ENCODE results near the gene PLPP3. TPM values are rescaled to one million over a fixed set of nuclear protein-coding genes. Genes with fewer than 3 reads are reported as not detected.

PLPP3 gene
- total RNA-seq, 2 donors from 2014 or later = 83.1 to 94.1 TPM

DNA sequence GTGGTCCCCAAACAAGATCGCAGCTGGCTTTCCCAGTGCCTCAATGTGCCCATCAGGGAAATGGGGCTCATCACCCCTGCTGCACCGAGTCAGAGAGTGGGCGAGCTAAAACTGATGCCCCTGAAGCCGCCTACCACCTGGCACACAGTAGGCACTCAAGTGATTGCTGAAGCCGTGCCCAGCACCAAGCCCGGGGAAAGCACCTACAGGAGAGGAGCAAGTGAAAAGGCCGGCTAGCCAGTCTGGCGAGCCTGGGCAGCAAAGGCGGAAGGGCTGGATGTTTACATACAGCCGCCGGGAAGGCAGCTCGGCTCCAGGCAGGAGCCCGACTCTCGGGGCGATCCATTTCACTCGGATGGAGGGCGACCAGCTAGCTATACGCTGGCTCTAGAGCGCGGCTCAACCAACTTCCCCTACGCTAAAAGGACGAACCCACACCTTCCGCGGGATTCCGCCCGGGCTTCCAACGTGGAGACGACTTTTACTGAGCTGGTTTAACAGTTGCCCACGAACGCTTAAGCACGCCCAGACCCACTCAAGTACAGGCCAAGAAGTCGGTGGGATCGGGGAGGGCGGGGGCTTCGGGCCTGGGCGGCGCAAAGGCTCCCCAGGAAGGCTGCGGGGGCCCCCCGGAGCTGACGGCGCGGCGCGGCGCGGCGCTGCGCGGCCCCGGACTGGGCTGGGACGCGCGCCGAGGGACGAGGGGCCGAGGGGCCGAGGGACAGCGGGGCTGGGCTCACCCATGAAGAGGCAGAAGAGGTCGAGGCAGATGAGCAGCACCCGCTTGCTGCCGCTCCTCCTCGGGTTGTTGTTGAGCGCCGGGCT, 1.0 kb downstream of the PLPP3 start:
- TF ChIP-seq, protein P1, sequence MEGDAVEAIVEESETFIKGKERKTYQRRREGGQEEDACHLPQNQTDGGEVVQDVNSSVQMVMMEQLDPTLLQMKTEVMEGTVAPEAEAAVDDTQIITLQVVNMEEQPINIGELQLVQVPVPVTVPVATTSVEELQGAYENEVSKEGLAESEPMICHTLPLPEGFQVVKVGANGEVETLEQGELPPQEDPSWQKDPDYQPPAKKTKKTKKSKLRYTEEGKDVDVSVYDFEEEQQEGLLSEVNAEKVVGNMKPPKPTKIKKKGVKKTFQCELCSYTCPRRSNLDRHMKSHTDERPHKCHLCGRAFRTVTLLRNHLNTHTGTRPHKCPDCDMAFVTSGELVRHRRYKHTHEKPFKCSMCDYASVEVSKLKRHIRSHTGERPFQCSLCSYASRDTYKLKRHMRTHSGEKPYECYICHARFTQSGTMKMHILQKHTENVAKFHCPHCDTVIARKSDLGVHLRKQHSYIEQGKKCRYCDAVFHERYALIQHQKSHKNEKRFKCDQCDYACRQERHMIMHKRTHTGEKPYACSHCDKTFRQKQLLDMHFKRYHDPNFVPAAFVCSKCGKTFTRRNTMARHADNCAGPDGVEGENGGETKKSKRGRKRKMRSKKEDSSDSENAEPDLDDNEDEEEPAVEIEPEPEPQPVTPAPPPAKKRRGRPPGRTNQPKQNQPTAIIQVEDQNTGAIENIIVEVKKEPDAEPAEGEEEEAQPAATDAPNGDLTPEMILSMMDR (IDR thresholded peaks at IDR 0.05) = no peak
- Histone ChIP-seq H3K36me3 (no peaks in the 10 kb centered on the region), H3K27ac (peak overlapping the region; percentile 98 to 99), H3K4me3 (peak overlapping the region; percentile 94 to 96), H3K9me3 (no peaks in the 10 kb centered on the region), H3K4me1 (peaks cover 0 to 36% of the 10 kb centered on the region in 2 donors), H3K27me3 (no peaks in the 10 kb centered on the region)
- peak; percentile 70 for DNase-seq (ENCODE audit: low spot score)

DNA sequence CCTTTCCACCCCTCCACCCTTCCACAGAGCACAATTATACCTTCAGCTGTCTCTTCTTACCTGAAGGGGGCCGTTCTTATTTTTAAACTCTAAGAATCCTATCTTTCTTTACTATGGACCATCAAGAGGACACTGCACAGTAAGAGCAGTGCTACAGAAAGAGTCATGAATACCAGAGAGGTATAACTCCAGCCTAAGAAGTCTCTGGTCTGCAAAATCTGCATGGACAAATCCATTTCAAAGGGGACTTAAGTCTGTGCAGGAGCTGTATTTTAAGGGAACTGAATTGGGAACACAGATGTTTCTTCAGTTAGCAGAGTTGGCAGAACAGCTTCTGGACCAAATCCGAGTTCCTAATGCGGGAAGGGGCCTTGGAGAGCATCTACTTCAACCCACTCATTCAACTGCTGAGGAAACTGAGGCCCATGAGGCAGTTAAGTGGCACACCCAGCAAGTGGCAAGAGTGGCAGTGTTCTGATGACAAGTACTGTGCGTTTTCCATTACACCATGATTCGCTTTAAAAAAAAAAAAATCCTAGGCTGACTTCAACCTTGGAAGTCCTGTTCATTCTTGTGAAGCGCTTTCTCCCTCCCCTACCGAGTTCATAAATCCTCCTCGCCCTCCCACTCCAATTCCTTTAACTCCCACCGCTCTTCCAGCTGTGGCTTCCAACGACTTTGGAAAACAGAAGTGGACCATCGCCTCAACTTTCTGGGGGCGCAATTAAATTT, 1.8 kb downstream of the PLPP3 start:
- peak overlapping the region; percentile 94 to 96 for H3K4me3 ChIP-seq
- TF ChIP-seq, protein P1 (IDR thresholded peaks at IDR 0.05) = peak in 1 of 2 donors; percentile 14
- H3K27me3 ChIP-seq = no peaks in the 10 kb centered on the region
- no peaks in the 10 kb centered on the region for H3K36me3 ChIP-seq
- H3K9me3 ChIP-seq = no peaks in the 10 kb centered on the region
- DNase-seq (ENCODE audit: low spot score) = no peak
- H3K4me1 ChIP-seq = peaks cover 0 to 44% of the 10 kb centered on the region in 2 donors
- H3K27ac ChIP-seq = peak overlapping the region; percentile 98 to 99

DNA sequence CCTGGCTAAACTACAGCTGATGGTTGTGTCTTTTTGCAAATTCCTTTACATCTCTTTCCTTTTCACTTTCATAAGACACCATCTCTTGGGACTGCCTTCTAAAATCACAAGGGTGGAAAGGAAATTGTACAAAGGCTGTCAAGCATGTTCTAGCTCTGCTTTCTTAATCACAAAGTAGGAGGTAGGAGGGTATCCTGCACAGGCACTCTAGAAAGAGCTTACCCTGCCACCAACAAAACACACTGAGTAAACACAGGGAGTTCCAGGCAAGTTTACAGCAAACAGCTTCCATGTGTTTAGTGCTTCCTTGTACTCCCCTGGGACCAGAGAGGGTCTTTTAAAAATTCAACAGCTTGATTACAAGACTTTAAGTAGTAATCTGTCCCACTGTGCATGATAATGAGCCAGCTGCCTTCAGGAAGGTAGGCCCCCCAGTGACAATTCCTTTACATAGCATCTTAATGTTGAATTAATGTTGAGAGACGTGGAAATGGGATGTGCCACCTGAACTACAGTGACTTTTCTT, 2.4 kb downstream of the PLPP3 start:
- H3K4me3 ChIP-seq = peak overlapping the region; percentile 94 to 96
- H3K27ac ChIP-seq = peak overlapping the region; percentile 98 to 99
- DNase-seq (ENCODE audit: low spot score) = no peak
- no peaks in the 10 kb centered on the region for H3K36me3 ChIP-seq
- TF ChIP-seq, protein P1 (IDR thresholded peaks at IDR 0.05) = peak; percentile 25 to 61
- H3K4me1 ChIP-seq = peaks cover 0 to 50% of the 10 kb centered on the region in 2 donors
- H3K27me3 ChIP-seq = no peaks in the 10 kb centered on the region
- no peaks in the 10 kb centered on the region for H3K9me3 ChIP-seq

DNA sequence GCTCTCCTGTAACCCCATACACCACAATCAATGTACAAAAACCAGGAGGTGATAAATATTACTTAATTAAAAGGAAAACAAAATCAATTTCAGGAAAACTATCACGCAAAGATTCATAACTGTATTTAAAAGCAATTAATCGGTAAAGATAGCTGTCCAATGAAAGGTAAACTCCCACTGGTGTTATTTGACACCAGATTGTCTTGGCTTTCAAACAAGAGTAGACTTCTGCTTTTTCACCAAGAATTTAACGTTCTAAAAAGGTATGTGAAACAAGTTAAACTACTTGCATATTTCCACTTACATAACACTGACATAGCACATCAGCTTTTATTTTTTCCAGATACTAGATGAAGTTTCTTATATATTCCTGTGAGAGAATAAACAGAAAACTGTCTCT, 3.5 kb downstream of the PLPP3 start:
- H3K36me3 ChIP-seq = no peaks in the 10 kb centered on the region
- peak overlapping the region; percentile 16 to 96 for H3K4me3 ChIP-seq
- no peaks in the 10 kb centered on the region for H3K9me3 ChIP-seq
- no peak for DNase-seq (ENCODE audit: low spot score)
- TF ChIP-seq, protein P1 (IDR thresholded peaks at IDR 0.05) = no peak
- peak overlapping the region; percentile 98 to 99 for H3K27ac ChIP-seq
- H3K4me1 ChIP-seq = peaks cover 0 to 59% of the 10 kb centered on the region in 2 donors
- H3K27me3 ChIP-seq = no peaks in the 10 kb centered on the region

DNA sequence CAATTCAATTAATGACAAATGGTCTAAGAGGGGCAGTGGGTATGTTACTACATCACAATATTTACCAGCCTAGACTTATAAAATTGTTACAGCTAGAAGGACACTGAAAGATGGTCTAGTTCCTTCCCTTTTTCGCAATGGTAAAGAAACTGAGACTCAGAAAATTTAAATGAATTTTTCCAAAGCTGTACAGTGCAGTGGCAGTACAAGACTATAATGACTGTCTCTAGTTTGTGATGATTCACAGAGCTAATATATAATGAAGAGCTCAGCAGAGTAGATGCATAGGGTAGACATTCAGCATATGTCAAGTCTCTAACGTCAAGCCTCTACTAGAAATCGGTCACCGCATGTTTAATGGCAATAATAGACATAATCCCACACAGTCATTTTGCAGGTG, 4.6 kb downstream of the PLPP3 start:
- TF ChIP-seq, protein P1 (IDR thresholded peaks at IDR 0.05) = no peak
- DNase-seq (ENCODE audit: low spot score) = no peak
- no peaks in the 10 kb centered on the region for H3K27me3 ChIP-seq
- no peaks in the 10 kb centered on the region for H3K9me3 ChIP-seq
- peaks cover 0 to 60% of the 10 kb centered on the region in 2 donors for H3K4me1 ChIP-seq
- H3K4me3 ChIP-seq = peak overlapping the region; percentile 0 to 96
- peak overlapping the region; percentile 98 to 99 for H3K27ac ChIP-seq
- H3K36me3 ChIP-seq = no peaks in the 10 kb centered on the region

Measured in right atrium auricular region (tissue), 2 donors.